ENCODE measurements around the gene MUCL1.

- no peak for TF ChIP-seq CTCF (IDR thresholded peaks at IDR 0.05 in 4 of 5, conservative IDR thresholded peaks at IDR 0.05 in 1 of 5)
- no peak for TF ChIP-seq POLR2A (IDR thresholded peaks at IDR 0.05)
These were observed 24.1 kb upstream of the MUCL1 start for GRCh38 chr12:54830199-54830598.

All from gastrocnemius medialis (tissue), 4 donors.